HepG2 (cell line): ENCODE measurements around the gene FSCN2. TPM values are rescaled to one million over a fixed set of nuclear protein-coding genes. Genes with fewer than 3 reads are reported as not detected.

Experiments
- ATRX ChIP-seq: sonication (generic); formaldehyde crosslinking; IDR thresholded peaks from 2 replicates; pipeline ENCODE4 v1.4.0; 2020; ENCODE audit warnings: missing genetic modification reagents, borderline replicate concordance
- EZH2 ChIP-seq: conservative IDR thresholded peaks from 2 replicates; pipeline ENCODE4 v1.6.1; 2012; ENCODE audit warnings: mild to moderate bottlenecking, low read depth, low read length, moderate library complexity
- REL ChIP-seq: sonication (generic); formaldehyde crosslinking; conservative IDR thresholded peaks from 2 replicates; pipeline ENCODE4 v1.8.0; 2022; ENCODE audit warnings: mild to moderate bottlenecking, missing genetic modification reagents, moderate library complexity
- TARDBP ChIP-seq: sonication (generic); formaldehyde crosslinking; IDR thresholded peaks from 2 replicates; pipeline ENCODE4 v1.8.0; 2022; ENCODE audit warnings: mild to moderate bottlenecking, missing genetic modification reagents
- ZNF292 ChIP-seq: sonication (generic); formaldehyde crosslinking; IDR thresholded peaks from 2 replicates; pipeline ENCODE4 v1.8.1; 2022; ENCODE audit warnings: mild to moderate bottlenecking, low read depth, missing genetic modification reagents, borderline replicate concordance
- ZNF564 ChIP-seq: sonication (generic); formaldehyde crosslinking; IDR thresholded peaks from 2 replicates; pipeline ENCODE4 v1.8.1; 2023; ENCODE audit warnings: mild to moderate bottlenecking, missing genetic modification reagents
- ZNF572 ChIP-seq: sonication (generic); formaldehyde crosslinking; IDR thresholded peaks from 2 replicates; pipeline ENCODE4 v1.5.1; 2020; ENCODE audit warnings: mild to moderate bottlenecking, missing genetic modification reagents
- ZNF761 ChIP-seq: sonication (generic); formaldehyde crosslinking; conservative IDR thresholded peaks from 2 replicates; pipeline ENCODE4 v1.4.0; 2020; ENCODE audit warnings: mild to moderate bottlenecking, missing genetic modification reagents
- polyA plus RNA-seq, 8 experiments: library from polyadenylated mRNA; depleted of rRNA in 3 of 8; stranded (reverse) in 7 of 8; unstranded in 1 of 8; fragments of >200 nt; fragmentation: Illumina TruSeq in 4 of 8; extraction: Trizol in 4 of 8; gene quantifications; 2 replicates each; pipeline versions ENCODE4 v1.2.1 to v1.2.3, GENCODE V29; 2011 to 2016; ENCODE audit warnings: low read depth in 4 of 8, missing spikeins in 1 of 8, mixed read lengths in 1 of 8; ENCODE audit not compliant: insufficient read depth in 1 of 8
- total RNA-seq, 5 experiments: library from RNA; depleted of rRNA; stranded (reverse); fragments of >200 nt; fragmentation: Illumina TruSeq; extraction: Trizol; gene quantifications; 2 replicates each; pipeline ENCODE4 v1.2.3, GENCODE V29; 2016; ENCODE audit warnings: low read depth in 1 of 5
- TF ChIP-seq, protein P1 (sequence below): sonication (generic); formaldehyde crosslinking; IDR thresholded peaks from 2 replicates; pipeline ENCODE4 v1.5.1; 2020; ENCODE audit warnings: mild to moderate bottlenecking, missing genetic modification reagents, moderate library complexity
- TF ChIP-seq, protein P2 (sequence below): sonication (generic); formaldehyde crosslinking; IDR thresholded peaks from 2 replicates; pipeline ENCODE4 v1.4.0; 2020; ENCODE audit warnings: missing genetic modification reagents
- TF ChIP-seq, protein P3 (sequence below): IDR thresholded peaks from 2 replicates; pipeline ENCODE4 v1.6.1; 2012; ENCODE audit warnings: low read depth, low read length, improper control_type of control experiment

Gene FSCN2
- total and polyA plus RNA-seq, 2 of the 13 experiments (the other 11 are each of a cell fraction or from before 2014, with no cell fraction given), result 0.09 TPM; not detected in 1

DNA sequence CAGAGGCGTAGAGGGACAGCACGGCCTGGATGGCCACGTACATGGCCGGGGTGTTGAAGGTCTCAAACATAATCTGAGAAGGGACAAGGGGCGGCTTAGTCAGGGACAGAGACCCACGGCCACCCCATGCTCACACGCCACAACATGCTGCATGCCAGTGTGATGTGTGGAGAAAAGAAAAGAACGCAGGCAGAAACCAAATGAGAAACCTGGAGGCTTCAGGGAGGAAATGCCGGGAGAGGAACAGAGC is 16.7 kb upstream of the FSCN2 start (continued):
- TF ChIP-seq ZNF572 (CRISPR knock-in tag), result no peak
- 0 out of 2 replicates have a peak, but pooled peaks have one; percentile 17 for TF ChIP-seq ZNF564 (CRISPR knock-in tag)
- 0 out of 2 replicates have a peak, but pooled peaks have one; percentile 70 for TF ChIP-seq REL (CRISPR knock-in tag)
- TF ChIP-seq ATRX (CRISPR knock-in tag), result no peak
- TF ChIP-seq ZNF292 (CRISPR knock-in tag), result no peak
- no peak for TF ChIP-seq TARDBP (CRISPR knock-in tag)
- TF ChIP-seq, protein P1, sequence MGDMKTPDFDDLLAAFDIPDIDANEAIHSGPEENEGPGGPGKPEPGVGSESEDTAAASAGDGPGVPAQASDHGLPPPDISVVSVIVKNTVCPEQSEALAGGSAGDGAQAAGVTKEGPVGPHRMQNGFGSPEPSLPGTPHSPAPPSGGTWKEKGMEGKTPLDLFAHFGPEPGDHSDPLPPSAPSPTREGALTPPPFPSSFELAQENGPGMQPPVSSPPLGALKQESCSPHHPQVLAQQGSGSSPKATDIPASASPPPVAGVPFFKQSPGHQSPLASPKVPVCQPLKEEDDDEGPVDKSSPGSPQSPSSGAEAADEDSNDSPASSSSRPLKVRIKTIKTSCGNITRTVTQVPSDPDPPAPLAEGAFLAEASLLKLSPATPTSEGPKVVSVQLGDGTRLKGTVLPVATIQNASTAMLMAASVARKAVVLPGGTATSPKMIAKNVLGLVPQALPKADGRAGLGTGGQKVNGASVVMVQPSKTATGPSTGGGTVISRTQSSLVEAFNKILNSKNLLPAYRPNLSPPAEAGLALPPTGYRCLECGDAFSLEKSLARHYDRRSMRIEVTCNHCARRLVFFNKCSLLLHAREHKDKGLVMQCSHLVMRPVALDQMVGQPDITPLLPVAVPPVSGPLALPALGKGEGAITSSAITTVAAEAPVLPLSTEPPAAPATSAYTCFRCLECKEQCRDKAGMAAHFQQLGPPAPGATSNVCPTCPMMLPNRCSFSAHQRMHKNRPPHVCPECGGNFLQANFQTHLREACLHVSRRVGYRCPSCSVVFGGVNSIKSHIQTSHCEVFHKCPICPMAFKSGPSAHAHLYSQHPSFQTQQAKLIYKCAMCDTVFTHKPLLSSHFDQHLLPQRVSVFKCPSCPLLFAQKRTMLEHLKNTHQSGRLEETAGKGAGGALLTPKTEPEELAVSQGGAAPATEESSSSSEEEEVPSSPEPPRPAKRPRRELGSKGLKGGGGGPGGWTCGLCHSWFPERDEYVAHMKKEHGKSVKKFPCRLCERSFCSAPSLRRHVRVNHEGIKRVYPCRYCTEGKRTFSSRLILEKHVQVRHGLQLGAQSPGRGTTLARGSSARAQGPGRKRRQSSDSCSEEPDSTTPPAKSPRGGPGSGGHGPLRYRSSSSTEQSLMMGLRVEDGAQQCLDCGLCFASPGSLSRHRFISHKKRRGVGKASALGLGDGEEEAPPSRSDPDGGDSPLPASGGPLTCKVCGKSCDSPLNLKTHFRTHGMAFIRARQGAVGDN (CRISPR knock-in tag), result no peak
- TF ChIP-seq EZH2, result no peak
- TF ChIP-seq, protein P2, sequence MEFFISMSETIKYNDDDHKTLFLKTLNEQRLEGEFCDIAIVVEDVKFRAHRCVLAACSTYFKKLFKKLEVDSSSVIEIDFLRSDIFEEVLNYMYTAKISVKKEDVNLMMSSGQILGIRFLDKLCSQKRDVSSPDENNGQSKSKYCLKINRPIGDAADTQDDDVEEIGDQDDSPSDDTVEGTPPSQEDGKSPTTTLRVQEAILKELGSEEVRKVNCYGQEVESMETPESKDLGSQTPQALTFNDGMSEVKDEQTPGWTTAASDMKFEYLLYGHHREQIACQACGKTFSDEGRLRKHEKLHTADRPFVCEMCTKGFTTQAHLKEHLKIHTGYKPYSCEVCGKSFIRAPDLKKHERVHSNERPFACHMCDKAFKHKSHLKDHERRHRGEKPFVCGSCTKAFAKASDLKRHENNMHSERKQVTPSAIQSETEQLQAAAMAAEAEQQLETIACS (CRISPR knock-in tag), result 0 out of 2 replicates have a peak, but pooled peaks have one; percentile 17
- TF ChIP-seq, protein P3, sequence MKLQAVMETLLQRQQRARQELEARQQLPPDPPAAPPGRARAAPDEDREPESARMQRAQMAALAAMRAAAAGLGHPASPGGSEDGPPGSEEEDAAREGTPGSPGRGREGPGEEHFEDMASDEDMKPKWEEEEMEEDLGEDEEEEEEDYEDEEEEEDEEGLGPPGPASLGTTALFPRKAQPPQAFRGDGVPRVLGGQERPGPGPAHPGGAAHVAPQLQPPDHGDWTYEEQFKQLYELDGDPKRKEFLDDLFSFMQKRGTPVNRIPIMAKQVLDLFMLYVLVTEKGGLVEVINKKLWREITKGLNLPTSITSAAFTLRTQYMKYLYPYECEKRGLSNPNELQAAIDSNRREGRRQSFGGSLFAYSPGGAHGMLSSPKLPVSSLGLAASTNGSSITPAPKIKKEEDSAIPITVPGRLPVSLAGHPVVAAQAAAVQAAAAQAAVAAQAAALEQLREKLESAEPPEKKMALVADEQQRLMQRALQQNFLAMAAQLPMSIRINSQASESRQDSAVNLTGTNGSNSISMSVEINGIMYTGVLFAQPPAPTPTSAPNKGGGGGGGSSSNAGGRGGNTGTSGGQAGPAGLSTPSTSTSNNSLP, result no peak
- 0 out of 2 replicates have a peak, but pooled peaks have one; percentile 22 for TF ChIP-seq ZNF761
